Choroid plexus epithelial cell (primary cell): ENCODE results near the gene KCNQ2.
A peak's percentile ranks its signal among the peaks of the same experiment; 100 is the strongest.

ENCODE experiments used
- DNase-seq: peaks from one replicate; pipeline ENCODE4 v3.0.0-alpha.2; 2010; ENCODE audit warnings: low read depth
- H3K4me3 ChIP-seq: 2 replicates; pipeline ENCODE4 v1.5.1; 2011; ENCODE audit warnings: low read depth, mild to moderate bottlenecking, control low read depth, low read length, moderate library complexity
- TF ChIP-seq, protein P1 (sequence below): conservative IDR thresholded peaks from 2 replicates; pipeline ENCODE4 v1.5.1; 2011; ENCODE audit warnings: low read depth, mild to moderate bottlenecking, control low read depth, inconsistent platforms, low read length, moderate library complexity

KCNQ2 gene

GRCh38 chr20:63397946-63398450, 74.5 kb downstream of the KCNQ2 start:
- DNase-seq = no peak
- H3K4me3 ChIP-seq = no peak overlapping the region
- TF ChIP-seq, protein P1, sequence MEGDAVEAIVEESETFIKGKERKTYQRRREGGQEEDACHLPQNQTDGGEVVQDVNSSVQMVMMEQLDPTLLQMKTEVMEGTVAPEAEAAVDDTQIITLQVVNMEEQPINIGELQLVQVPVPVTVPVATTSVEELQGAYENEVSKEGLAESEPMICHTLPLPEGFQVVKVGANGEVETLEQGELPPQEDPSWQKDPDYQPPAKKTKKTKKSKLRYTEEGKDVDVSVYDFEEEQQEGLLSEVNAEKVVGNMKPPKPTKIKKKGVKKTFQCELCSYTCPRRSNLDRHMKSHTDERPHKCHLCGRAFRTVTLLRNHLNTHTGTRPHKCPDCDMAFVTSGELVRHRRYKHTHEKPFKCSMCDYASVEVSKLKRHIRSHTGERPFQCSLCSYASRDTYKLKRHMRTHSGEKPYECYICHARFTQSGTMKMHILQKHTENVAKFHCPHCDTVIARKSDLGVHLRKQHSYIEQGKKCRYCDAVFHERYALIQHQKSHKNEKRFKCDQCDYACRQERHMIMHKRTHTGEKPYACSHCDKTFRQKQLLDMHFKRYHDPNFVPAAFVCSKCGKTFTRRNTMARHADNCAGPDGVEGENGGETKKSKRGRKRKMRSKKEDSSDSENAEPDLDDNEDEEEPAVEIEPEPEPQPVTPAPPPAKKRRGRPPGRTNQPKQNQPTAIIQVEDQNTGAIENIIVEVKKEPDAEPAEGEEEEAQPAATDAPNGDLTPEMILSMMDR = no peak

- DNase-seq = no peak
- TF ChIP-seq, protein P1 = no peak
- H3K4me3 ChIP-seq = no peak overlapping the region
Observed at GRCh38 chr20:63397155-63397843, 75.2 kb downstream of the KCNQ2 start.

- no peak overlapping the region for H3K4me3 ChIP-seq
- TF ChIP-seq, protein P1 = no peak
- no peak for DNase-seq
Observed at GRCh38 chr20:63396300-63396699, 76.2 kb downstream of the KCNQ2 start.

DNA sequence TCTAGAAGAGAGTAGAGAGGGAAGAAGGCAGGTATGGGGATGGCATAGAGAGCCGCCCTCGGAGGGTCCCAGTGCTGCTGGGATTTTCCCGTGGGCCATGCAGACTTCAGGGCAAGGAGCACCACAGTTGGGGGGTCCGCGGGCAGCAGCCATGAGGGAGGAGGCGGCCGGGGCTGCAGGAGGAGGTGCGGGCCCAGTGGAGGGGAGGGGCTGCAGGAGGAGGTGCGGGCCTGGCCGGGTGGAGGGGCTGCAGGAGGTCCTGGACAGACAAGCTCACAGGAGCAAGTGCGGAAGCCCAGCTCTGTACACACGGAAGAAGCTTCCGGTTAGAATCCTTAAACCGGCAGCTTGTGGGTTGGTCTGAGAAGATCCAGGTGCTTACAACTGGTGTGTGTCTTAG, 76.7 kb downstream of the KCNQ2 start:
- no peak for DNase-seq
- TF ChIP-seq, protein P1 = no peak
- H3K4me3 ChIP-seq = no peak overlapping the region

GRCh38 chr20:63394920-63395455, 77.5 kb downstream of the KCNQ2 start:
- no peak overlapping the region for H3K4me3 ChIP-seq
- DNase-seq = no peak
- TF ChIP-seq, protein P1 = no peak

DNA sequence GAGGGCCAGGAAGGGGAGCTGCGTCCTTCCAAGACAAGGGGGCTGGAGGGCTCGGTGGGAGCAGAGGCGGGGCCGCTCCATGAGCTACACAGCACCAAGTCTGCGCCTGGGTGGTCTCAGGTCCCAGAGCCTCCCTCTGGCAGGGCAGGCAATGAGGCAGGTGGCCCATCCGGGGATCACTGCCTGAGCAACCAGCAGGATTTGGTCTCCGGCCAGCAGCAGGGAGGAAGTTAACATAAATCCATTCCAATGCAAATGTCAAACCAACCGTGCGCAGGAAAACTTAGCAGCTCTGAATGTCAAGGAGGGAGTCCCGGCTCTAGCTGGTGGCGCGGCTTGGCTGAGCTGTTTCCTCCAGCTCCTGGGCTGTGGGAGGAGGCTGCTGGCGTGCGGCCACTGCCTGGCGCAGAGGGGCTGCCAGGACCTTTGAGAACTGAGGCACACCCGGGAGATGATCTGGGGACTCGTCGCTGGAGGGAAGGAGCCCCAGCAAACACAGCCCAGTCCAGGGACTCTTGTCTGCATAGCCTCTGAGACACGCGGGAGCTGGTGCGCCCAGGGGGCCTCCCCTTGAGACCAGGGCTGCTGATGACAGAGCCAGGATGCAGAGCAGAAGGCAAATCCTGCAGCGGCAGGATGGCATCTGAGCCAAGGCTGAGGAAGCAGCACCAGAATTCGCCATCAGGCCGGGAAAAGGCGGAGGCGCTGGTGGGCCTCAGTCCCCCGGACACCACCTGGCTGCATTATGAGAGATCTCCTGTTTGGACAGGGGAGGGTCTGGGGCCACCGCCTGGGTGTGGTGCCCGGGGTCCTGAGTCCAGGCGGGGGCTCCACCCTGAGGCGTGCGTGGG, 78.2 kb downstream of the KCNQ2 start:
- H3K4me3 ChIP-seq = no peak overlapping the region
- DNase-seq = peak; percentile 15
- TF ChIP-seq, protein P1 = no peak
